Activated B cell treated with CpG ODN at 0.5 μM for 24 hours (primary cell): ENCODE data around the gene CCDC78. TPM values are rescaled to one million over a fixed set of nuclear protein-coding genes. Genes with fewer than 3 reads are reported as not detected.

Experiments used
- ATAC-seq: fragments of 200-7000 bp; cut with Tn5 transposase; one replicate; pipeline ENCODE4 v1.10.0; 2021; ENCODE audit warnings: low read depth, mild to moderate bottlenecking, moderate library complexity
- CTCF ChIA-PET: fragments of 350-600 bp; sonication (Branson Sonifier 250); formaldehyde crosslinking; loops from one replicate; lab custom pipeline; 2021; ENCODE audit warnings: antibody characterized with exemption; lab: Charles Lee
- POLR2A ChIA-PET: fragments of 350-600 bp; sonication (Branson Sonifier 250); formaldehyde crosslinking; loops from one replicate; lab custom pipeline; 2021; ENCODE audit warnings: antibody characterized with exemption; lab: Charles Lee
- DNase-seq: peaks from one replicate; pipeline ENCODE4 v3.0.0; 2022
- H3K27ac Mint-ChIP-seq: one replicate; pipeline ENCODE4 v1.8.0; 2020; ENCODE audit warnings: mixed read lengths
- H3K27me3 Mint-ChIP-seq: one replicate; pipeline ENCODE4 v1.8.0; 2021; ENCODE audit warnings: mixed read lengths
- H3K36me3 Mint-ChIP-seq: one replicate; pipeline ENCODE4 v1.8.0; 2021; ENCODE audit warnings: low read depth, mixed read lengths
- H3K4me1 Mint-ChIP-seq: one replicate; pipeline ENCODE4 v1.8.0; 2021; ENCODE audit warnings: mixed read lengths
- H3K4me3 Mint-ChIP-seq: one replicate; pipeline ENCODE4 v1.8.0; 2020; ENCODE audit warnings: mild to moderate bottlenecking, mixed read lengths
- H3K9me3 Mint-ChIP-seq: one replicate; pipeline ENCODE4 v1.8.0; 2020; ENCODE audit warnings: mixed read lengths
- intact Hi-C: fragments of 100-400 bp; cut with micrococcal nuclease; formaldehyde crosslinking; loops from one replicate; pipeline ENCODE4 v1.15.1; 2024
- total RNA-seq: library from RNA; stranded (reverse); gene quantifications from 2 replicates; pipeline ENCODE4 v1.2.3, GENCODE V29; 2022
- TF ChIP-seq, protein P1 (sequence below): fragments of 200-600 bp; IDR thresholded peaks from one replicate; pipeline ENCODE4 v1.8.0; 2022; ENCODE audit warnings: antibody characterized with exemption, mild to moderate bottlenecking

Gene CCDC78
- total RNA-seq, 1 donor from 2014 or later, result 4.8 TPM

DNA sequence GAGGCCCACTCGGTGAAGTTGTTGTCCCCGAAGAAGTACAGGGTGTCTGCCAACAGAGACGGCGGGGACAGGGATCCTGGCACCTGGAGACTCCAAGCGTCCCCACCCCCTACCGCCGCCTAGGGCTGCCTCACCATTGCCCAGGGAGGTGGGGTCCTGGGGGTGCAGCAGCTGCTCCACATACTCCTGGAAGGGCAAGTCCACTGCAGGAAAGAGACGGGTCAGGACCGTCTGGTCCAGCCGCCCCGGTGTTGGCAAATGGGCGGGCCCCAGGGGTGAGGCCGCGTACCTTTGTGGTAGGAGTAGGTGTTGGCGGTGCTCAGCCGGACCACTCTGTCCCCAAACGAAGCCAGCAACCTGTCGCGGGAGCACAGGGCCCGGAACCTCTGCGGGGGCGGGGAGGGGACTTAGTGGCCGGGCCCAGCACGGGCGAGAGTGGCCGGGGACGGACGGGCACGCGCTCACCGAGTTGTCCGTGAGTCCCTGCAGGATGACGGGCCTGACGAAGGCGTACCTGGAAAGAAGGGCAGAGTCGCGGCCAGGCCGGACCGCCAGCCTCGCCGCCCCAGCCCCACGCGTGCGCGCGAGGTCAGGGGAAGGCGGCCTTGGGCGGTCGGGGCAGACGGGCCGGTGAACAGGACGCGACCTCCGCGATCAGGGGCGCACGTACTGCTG lies 42.7 kb downstream of the CCDC78 start:
- Mint-ChIP-seq H3K4me1 (peaks cover 36% of the 10 kb centered on the region), H3K36me3 (peaks cover 36% of the 10 kb centered on the region), H3K27me3 (no peaks in the 10 kb centered on the region), H3K9me3 (no peaks in the 10 kb centered on the region), H3K27ac (peak overlapping the region; percentile 61), H3K4me3 (peak overlapping the region; percentile 87)
- ChIA-PET POLR2A (interaction anchor here (1.0 to 1.2 kb wide), 4 partner anchors 10 to 39 kb away, joined by 3 to 5 read pairs (median 4); partner anchors contain the start of gene RHOT2), CTCF (no interaction called here)
- ATAC-seq (no peak), DNase-seq (no peak)
- TF ChIP-seq, protein P1, sequence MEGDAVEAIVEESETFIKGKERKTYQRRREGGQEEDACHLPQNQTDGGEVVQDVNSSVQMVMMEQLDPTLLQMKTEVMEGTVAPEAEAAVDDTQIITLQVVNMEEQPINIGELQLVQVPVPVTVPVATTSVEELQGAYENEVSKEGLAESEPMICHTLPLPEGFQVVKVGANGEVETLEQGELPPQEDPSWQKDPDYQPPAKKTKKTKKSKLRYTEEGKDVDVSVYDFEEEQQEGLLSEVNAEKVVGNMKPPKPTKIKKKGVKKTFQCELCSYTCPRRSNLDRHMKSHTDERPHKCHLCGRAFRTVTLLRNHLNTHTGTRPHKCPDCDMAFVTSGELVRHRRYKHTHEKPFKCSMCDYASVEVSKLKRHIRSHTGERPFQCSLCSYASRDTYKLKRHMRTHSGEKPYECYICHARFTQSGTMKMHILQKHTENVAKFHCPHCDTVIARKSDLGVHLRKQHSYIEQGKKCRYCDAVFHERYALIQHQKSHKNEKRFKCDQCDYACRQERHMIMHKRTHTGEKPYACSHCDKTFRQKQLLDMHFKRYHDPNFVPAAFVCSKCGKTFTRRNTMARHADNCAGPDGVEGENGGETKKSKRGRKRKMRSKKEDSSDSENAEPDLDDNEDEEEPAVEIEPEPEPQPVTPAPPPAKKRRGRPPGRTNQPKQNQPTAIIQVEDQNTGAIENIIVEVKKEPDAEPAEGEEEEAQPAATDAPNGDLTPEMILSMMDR, result no peak
- intact Hi-C loops, result loop anchor here (1.0 to 2.0 kb wide), 4 partner anchors 34 to 156 kb away; partner anchors contain the start of genes ANTKMT, CAPN15, METTL26 and WDR90

DNA sequence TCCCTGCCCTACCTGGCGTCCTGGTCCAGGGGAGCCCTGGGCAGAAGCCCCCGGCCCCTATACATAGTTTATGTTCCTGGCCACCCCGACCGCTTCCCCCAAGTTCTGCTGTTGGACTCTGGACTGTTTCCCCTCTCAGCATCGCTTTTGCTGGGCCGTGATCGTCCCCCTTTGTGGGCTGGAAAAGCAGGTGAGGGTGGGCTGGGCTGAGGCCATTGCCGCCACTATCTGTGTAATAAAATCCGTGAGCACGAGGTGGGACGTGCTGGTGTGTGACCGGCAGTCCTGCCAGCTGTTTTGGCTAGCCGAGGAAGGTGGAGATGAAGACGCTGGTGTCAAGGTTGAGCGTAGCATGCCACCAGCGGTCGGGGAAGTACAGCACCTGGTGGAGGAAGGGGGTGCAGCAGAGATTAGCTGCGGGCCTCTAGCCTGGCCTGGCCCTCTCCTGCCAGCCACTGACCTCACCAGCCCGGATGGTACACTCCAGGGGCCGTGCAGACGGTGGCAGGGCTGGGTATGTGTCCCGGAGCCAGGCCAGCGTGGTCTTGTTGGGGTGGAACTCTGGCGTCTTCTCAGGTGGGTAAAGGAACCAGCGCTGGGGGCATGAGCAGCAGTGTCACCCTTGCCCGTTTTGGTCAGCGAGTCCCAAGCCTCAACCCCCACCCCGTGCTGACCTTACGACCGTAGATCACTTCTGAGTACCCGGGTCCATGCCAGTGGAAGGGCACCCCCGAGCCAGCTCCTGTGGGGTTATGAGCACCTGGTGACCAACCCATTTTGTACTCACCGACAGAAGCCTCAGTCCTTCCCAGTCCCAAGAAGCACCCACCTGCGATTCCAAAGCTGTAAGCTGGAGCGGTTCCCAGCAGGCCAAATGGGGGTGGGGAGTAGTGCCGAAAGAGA lies 43.5 kb downstream of the CCDC78 start:
- ChIA-PET POLR2A (interaction anchor here (2.8 to 4.5 kb wide), 2 partner anchors 14 to 46 kb away, joined by 10 to 41 read pairs; partner anchors contain the start of genes METTL26 and RHOT2), CTCF (interaction anchor here (1.2 kb wide), 1 partner anchor 15 kb away, joined by 3 read pairs; the partner anchor contains the start of gene RHOT2)
- ATAC-seq (no peak), DNase-seq (no peak)
- H3K4me3 Mint-ChIP-seq, result peak overlapping the region; percentile 87
- H3K36me3 Mint-ChIP-seq, result peaks cover 36% of the 10 kb centered on the region
- TF ChIP-seq, protein P1, result no peak
- peaks cover 35% of the 10 kb centered on the region for H3K4me1 Mint-ChIP-seq
- H3K9me3 Mint-ChIP-seq, result no peaks in the 10 kb centered on the region
- peak overlapping the region; percentile 61 for H3K27ac Mint-ChIP-seq
- no peaks in the 10 kb centered on the region for H3K27me3 Mint-ChIP-seq
- intact Hi-C loops, result no loop called here

DNA sequence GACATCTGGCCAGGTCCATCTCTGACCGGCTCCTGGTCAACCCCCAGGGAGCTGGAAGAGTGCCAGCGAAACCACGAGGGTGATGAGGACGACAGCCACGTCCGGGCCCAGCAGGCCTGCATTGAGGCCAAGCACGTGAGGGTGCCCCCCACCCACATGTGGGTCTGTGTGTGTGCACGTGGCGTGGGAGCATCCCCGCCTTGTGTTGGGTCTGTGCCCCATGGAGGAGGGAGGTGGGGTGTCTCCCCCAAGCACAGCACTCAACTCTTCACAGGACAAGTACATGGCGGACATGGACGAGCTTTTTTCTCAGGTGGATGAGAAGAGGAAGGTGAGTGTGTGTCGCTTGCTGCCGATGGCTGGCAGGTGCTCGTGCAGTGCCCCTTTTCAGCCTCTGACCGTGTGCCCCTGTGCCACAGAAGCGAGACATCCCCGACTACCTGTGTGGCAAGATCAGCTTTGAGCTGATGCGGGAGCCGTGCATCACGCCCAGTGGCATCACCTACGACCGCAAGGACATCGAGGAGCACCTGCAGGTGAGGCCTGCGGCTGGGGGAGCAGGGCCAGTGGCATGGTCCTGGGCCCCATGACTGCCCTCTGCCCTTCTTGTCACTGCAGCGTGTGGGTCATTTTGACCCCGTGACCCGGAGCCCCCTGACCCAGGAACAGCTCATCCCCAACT lies 44.4 kb downstream of the CCDC78 start:
- H3K9me3 Mint-ChIP-seq, result no peaks in the 10 kb centered on the region
- TF ChIP-seq, protein P1, result no peak
- ATAC-seq (no peak), DNase-seq (no peak)
- ChIA-PET POLR2A (interaction anchor here (2.0 to 4.5 kb wide), 4 partner anchors 8 to 45 kb away, joined by 10 to 41 read pairs (median 22); partner anchors contain the start of genes METTL26, RHOT2, WDR24 and WDR90), CTCF (interaction anchor here (1.2 kb wide), 1 partner anchor 14 kb away, joined by 3 read pairs; the partner anchor contains the start of gene RHOT2)
- peaks cover under 1% of the 10 kb centered on the region for H3K27me3 Mint-ChIP-seq
- peaks cover 37% of the 10 kb centered on the region for H3K4me1 Mint-ChIP-seq
- peak overlapping the region; percentile 60 for H3K27ac Mint-ChIP-seq
- H3K36me3 Mint-ChIP-seq, result peaks cover 30% of the 10 kb centered on the region
- intact Hi-C loops, result no loop called here
- peak overlapping the region; percentile 87 for H3K4me3 Mint-ChIP-seq

DNA sequence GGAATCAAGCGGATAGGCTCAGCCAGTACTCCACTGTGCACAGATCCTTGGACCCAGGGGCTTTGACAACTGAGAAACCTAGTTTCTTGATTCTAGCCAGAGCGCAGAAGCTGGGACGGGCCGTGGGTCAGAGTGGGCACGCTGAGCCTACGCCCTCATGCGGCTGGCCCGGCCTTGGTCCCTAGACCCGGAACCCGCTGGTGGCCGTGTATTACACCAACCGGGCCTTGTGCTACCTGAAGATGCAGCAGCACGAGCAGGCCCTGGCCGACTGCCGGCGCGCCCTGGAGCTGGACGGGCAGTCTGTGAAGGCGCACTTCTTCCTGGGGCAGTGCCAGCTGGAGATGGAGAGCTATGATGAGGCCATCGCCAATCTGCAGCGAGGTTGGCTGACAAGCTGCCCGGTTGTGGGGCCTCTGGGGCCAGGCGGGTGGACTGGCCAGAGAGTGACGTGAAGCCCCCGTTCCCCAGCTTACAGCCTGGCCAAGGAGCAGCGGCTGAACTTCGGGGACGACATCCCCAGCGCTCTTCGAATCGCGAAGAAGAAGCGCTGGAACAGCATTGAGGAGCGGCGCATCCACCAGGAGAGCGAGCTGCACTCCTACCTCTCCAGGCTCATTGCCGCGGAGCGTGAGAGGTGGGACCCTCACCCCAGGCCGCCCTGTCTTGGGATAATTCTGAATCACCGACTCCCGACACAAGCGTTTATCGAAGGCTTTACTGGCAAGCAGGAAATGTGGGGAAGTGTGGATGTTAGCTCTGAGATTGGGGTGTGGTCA lies 45.1 kb downstream of the CCDC78 start:
- no peaks in the 10 kb centered on the region for H3K9me3 Mint-ChIP-seq
- peaks cover 41% of the 10 kb centered on the region for H3K4me1 Mint-ChIP-seq
- ATAC-seq, result no peak

More for the DNA sequence above, 45.1 kb downstream of the CCDC78 start:
- peak overlapping the region; percentile 87 for H3K4me3 Mint-ChIP-seq
- ChIA-PET POLR2A (interaction anchor here (0.8 to 4.5 kb wide), 6 partner anchors 9 to 740 kb away, joined by 4 to 41 read pairs (median 12); partner anchors contain the start of genes CHTF18, METTL26, RHOT2 and RPUSD1), CTCF (interaction anchor here (1.2 kb wide), 1 partner anchor 13 kb away, joined by 3 read pairs; the partner anchor contains the start of gene RHOT2)
- peaks cover 4% of the 10 kb centered on the region for H3K27me3 Mint-ChIP-seq
- H3K27ac Mint-ChIP-seq, result peak overlapping the region; percentile 53
- intact Hi-C loops, result loop anchor here (1.0 kb wide), 1 partner anchor 13 kb away; the partner anchor contains the start of gene RHOT2
- TF ChIP-seq, protein P1, result no peak
- DNase-seq, result no peak
- H3K36me3 Mint-ChIP-seq, result peaks cover 26% of the 10 kb centered on the region
